Spleen (tissue), 11 donors: ENCODE measurements around the gene CPTP. TPM values are rescaled to one million over a fixed set of nuclear protein-coding genes. Genes with fewer than 3 reads are reported as not detected.

Source experiments
- DNase-seq: peaks from one replicate; pipeline ENCODE4 v3.0.0-alpha.2; 2020
- H3K27ac ChIP-seq, 8 donors: fragments of 200-600 bp; sonication (generic) in 7 of 8; 1 replicate in 4 of 8; 2 replicates in 4 of 8; pipeline versions ENCODE4 v1.5.0 to v1.8.0; 2016 to 2021; ENCODE audit warnings: inconsistent platforms in 4 of 8, mild to moderate bottlenecking in 4 of 8, moderate library complexity in 1 of 8
- H3K27me3 ChIP-seq, 7 donors: fragments of 200-600 bp; sonication (generic) in 6 of 7; replicated peaks in 1 of 7; 1 replicate in 4 of 7; 2 replicates in 3 of 7; pipeline versions ENCODE4 v1.5.0 to v1.8.0; 2016 to 2021; ENCODE audit warnings: inconsistent platforms in 3 of 7, mild to moderate bottlenecking in 1 of 7
- H3K36me3 ChIP-seq, 6 donors: fragments of 200-600 bp; sonication (generic) in 5 of 6; 1 replicate in 4 of 6; 2 replicates in 2 of 6; pipeline versions ENCODE4 v1.5.0 to v1.8.0; 2016 to 2021; ENCODE audit warnings: inconsistent platforms in 2 of 6
- H3K4me1 ChIP-seq, 6 donors: fragments of 200-600 bp; sonication (generic) in 5 of 6; 1 replicate in 3 of 6; 2 replicates in 3 of 6; pipeline versions ENCODE4 v1.5.0 to v1.8.0; 2016 to 2021; ENCODE audit warnings: inconsistent platforms in 3 of 6
- H3K4me3 ChIP-seq, 8 donors: fragments of 200-600 bp; sonication (generic) in 7 of 8; 1 replicate in 4 of 8; 2 replicates in 4 of 8; pipeline versions ENCODE4 v1.5.0 to v1.8.0; 2016 to 2021; ENCODE audit warnings: inconsistent platforms in 4 of 8, mild to moderate bottlenecking in 4 of 8, moderate library complexity in 2 of 8
- H3K9me3 ChIP-seq, 8 donors: fragments of 200-600 bp; sonication (generic) in 7 of 8; 1 replicate in 4 of 8; 2 replicates in 4 of 8; pipeline versions ENCODE4 v1.5.0 to v1.8.0; 2016 to 2021; ENCODE audit warnings: inconsistent platforms in 4 of 8
- CTCF ChIP-seq, 11 experiments: fragments of 200-600 bp in 7 of 11; fragments of 450-650 bp in 4 of 11; sonication (generic) in 4 of 11; IDR thresholded peaks in 8 of 11; conservative IDR thresholded peaks in 3 of 11; 1 replicate in 7 of 11; 2 replicates in 4 of 11; pipeline versions ENCODE4 v1.4.0 to v1.8.0; 2016 to 2021; ENCODE audit warnings: antibody characterized with exemption in 11 of 11, inconsistent platforms in 4 of 11, mild to moderate bottlenecking in 1 of 11
- POLR2A ChIP-seq, 3 donors: fragments of 450-650 bp; IDR thresholded peaks; one replicate each; pipeline ENCODE4 v1.5.1; 2017; ENCODE audit warnings: antibody characterized with exemption in 3 of 3, mild to moderate bottlenecking in 1 of 3
- POLR2AphosphoS5 ChIP-seq, 3 donors: sonication (generic); formaldehyde crosslinking; IDR thresholded peaks; one replicate each; pipeline ENCODE4 v1.5.1; 2017; ENCODE audit warnings: antibody characterized with exemption in 3 of 3
- WGBS, 5 donors: extraction: QIAGEN DNeasy Blood & Tissue Kit in 3 of 5; methylation state at CpG; one replicate each; pipeline versions ENCODE4 v1.1.5 to v1.1.7; 2013 to 2018; 5-methylcytosine and 5-hydroxymethylcytosine counted together
- intact Hi-C: fragments of 100-400 bp; cut with DNase I; formaldehyde crosslinking; loops from one replicate; pipeline ENCODE4 v1.15.0; 2023; ENCODE audit warnings: low total_unique reads
- polyA plus RNA-seq, 3 donors: library from polyadenylated mRNA; stranded (reverse); fragments of 200-250 nt; gene quantifications; one replicate each; pipeline ENCODE4 v1.2.1, GENCODE V29; 2013
- total RNA-seq, 7 donors: library from RNA; depleted of rRNA in 3 of 7; stranded (reverse); fragments of >200 nt in 3 of 7; fragmentation: NEBNext Ultra II Directional in 4 of 7; extraction: Animal tissue kit (Norgen Biotek cat#: 25700) in 4 of 7; gene quantifications; one replicate each; pipeline versions ENCODE4 v1.1.0 to v1.2.1, GENCODE V29; 2016 to 2021
- donor health status: healthy with polysubstance abuse.
- donor health status: DM: no; HTN: no; CAD: no; lungs with moderate emphysema.
- donor health status: DM: no; HTN: no; CAD: no.
- donor health status: Bipolar disorder and iron deficiency.
- donor health status: healthy.
- donor health status: DM: no; HTN: no; CAD: no.
- donor health status: DM: yes; HTN: yes; CAD: no.

CPTP gene
- total and polyA plus RNA-seq, 10 donors: 7.5 to 42.1 (median 25.9) TPM

GRCh38 chr1:1370771-1371300, 46.2 kb downstream of the CPTP start:
- TF ChIP-seq POLR2A (IDR thresholded peaks at IDR 0.05) (no peak), POLR2AphosphoS5 (IDR thresholded peaks at IDR 0.05) (peak; percentile 6 to 31 (median 14))
- Histone ChIP-seq H3K36me3 (peaks cover 0 to 20% (median 9%) of the 10 kb centered on the region in 6 donors), H3K4me1 (peaks cover 18 to 44% (median 40%) of the 10 kb centered on the region in 6 donors), H3K9me3 (peaks cover 0 to 6% (median 0%) of the 10 kb centered on the region in 8 donors), H3K4me3 (no peak overlapping the region), H3K27ac (no peak overlapping the region), H3K27me3 (no peaks in the 10 kb centered on the region)
- DNase-seq: no peak
- intact Hi-C loops: no loop called here
- 73 to 86% (median 79%) methylated on average over 4 to 16 of the region's 16 CpGs for WGBS, 5 donors

- H3K36me3 ChIP-seq: peaks cover 0 to 20% (median 9%) of the 10 kb centered on the region in 6 donors
- peaks cover 0 to 6% (median 0%) of the 10 kb centered on the region in 8 donors for H3K9me3 ChIP-seq
- TF ChIP-seq POLR2AphosphoS5 (IDR thresholded peaks at IDR 0.05) (peak; percentile 0 to 25 (median 2)), CTCF (IDR thresholded peaks at IDR 0.05 in 8 of 11, conservative IDR thresholded peaks at IDR 0.05 in 3 of 11) (no peak), POLR2A (IDR thresholded peaks at IDR 0.05) (no peak)
- intact Hi-C loops: no loop called here
- no peaks in the 10 kb centered on the region for H3K27me3 ChIP-seq
- WGBS, 5 donors: 22 to 37% (median 24%) methylated on average over 10 to 12 of the region's 12 CpGs
- DNase-seq: no peak
- peak overlapping the region in 2 of 8 donors; percentile 58 to 63 for H3K27ac ChIP-seq
- H3K4me3 ChIP-seq: peak overlapping the region in 1 of 8 donors; percentile 43
- peaks cover 22 to 50% (median 45%) of the 10 kb centered on the region in 6 donors for H3K4me1 ChIP-seq
Observed at GRCh38 chr1:1371364-1371745, 46.8 kb downstream of the CPTP start.

- peaks cover 0 to 4% (median 0%) of the 10 kb centered on the region in 8 donors for H3K9me3 ChIP-seq
- 13 to 33% (median 29%) methylated on average over 19 to 26 of the region's 26 CpGs for WGBS, 5 donors
- intact Hi-C loops: no loop called here
- peaks cover 0 to 20% (median 9%) of the 10 kb centered on the region in 6 donors for H3K36me3 ChIP-seq
- DNase-seq: peak; percentile 93
- H3K27me3 ChIP-seq: no peaks in the 10 kb centered on the region
- TF ChIP-seq POLR2AphosphoS5 (IDR thresholded peaks at IDR 0.05): peak in 2 of 3 donors; percentile 49 to 73
- TF ChIP-seq POLR2A (IDR thresholded peaks at IDR 0.05): no peak
- TF ChIP-seq CTCF (IDR thresholded peaks at IDR 0.05 in 8 of 11, conservative IDR thresholded peaks at IDR 0.05 in 3 of 11): peak; percentile 77 to 98 (median 96)
- H3K27ac ChIP-seq: peak overlapping the region in 3 of 8 donors; percentile 49 to 63 (median 58)
- H3K4me3 ChIP-seq: peak overlapping the region in 1 of 8 donors; percentile 43
- peaks cover 22 to 53% (median 46%) of the 10 kb centered on the region in 6 donors for H3K4me1 ChIP-seq
Observed at GRCh38 chr1:1371746-1372711, 47.4 kb downstream of the CPTP start.

GRCh38 chr1:1373051-1373814, 48.6 kb downstream of the CPTP start:
- DNase-seq: no peak
- no peaks in the 10 kb centered on the region for H3K9me3 ChIP-seq
- TF ChIP-seq POLR2A (IDR thresholded peaks at IDR 0.05) (no peak), CTCF (IDR thresholded peaks at IDR 0.05 in 8 of 11, conservative IDR thresholded peaks at IDR 0.05 in 3 of 11) (no peak), POLR2AphosphoS5 (IDR thresholded peaks at IDR 0.05) (no peak)
- H3K4me1 ChIP-seq: peaks cover 22 to 53% (median 46%) of the 10 kb centered on the region in 6 donors
- intact Hi-C loops: no loop called here
- no peak overlapping the region for H3K27ac ChIP-seq
- WGBS, 5 donors: 90 to 97% (median 91%) methylated on average over 20 to 26 of the region's 26 CpGs
- H3K36me3 ChIP-seq: peaks cover 0 to 20% (median 9%) of the 10 kb centered on the region in 6 donors
- no peaks in the 10 kb centered on the region for H3K27me3 ChIP-seq
- H3K4me3 ChIP-seq: peak overlapping the region in 3 of 8 donors; percentile 83 to 97 (median 83)
